Left lung (tissue), 10 donors: ENCODE measurements around the gene CALN1. TPM values are rescaled to one million over a fixed set of nuclear protein-coding genes. Genes with fewer than 3 reads are reported as not detected.

ENCODE experiments used
- ATAC-seq: fragments of 200-7000 bp; cut with Tn5 transposase; one replicate; pipeline ENCODE4 v1.9.1; 2020; ENCODE audit warnings: moderate library complexity
- DNase-seq, 4 donors: peaks; one replicate each; pipeline ENCODE4 v3.0.0-alpha.2; 2013 to 2020
- H3K27ac ChIP-seq, 2 donors: fragments of 200-600 bp; sonication (generic) in 1 of 2; one replicate each; pipeline versions ENCODE4 v1.5.0 to v1.8.0; 2020 to 2021
- H3K27me3 ChIP-seq, 2 donors: fragments of 200-600 bp; sonication (generic) in 1 of 2; one replicate each; pipeline versions ENCODE4 v1.5.0 to v1.8.0; 2020 to 2021
- H3K36me3 ChIP-seq, 2 donors: fragments of 200-600 bp; sonication (generic) in 1 of 2; one replicate each; pipeline versions ENCODE4 v1.5.0 to v1.8.0; 2020 to 2021
- H3K4me1 ChIP-seq, 2 donors: fragments of 200-600 bp; one replicate each; pipeline ENCODE4 v1.8.0; 2021
- H3K4me3 ChIP-seq, 2 donors: fragments of 200-600 bp; sonication (generic) in 1 of 2; one replicate each; pipeline versions ENCODE4 v1.5.0 to v1.8.0; 2020 to 2021; ENCODE audit warnings: mild to moderate bottlenecking in 1 of 2
- H3K9me3 ChIP-seq, 2 donors: fragments of 200-600 bp; sonication (generic) in 1 of 2; one replicate each; pipeline versions ENCODE4 v1.5.0 to v1.8.0; 2020 to 2021
- CTCF ChIP-seq, 2 donors: fragments of 200-600 bp; sonication (generic) in 1 of 2; IDR thresholded peaks; one replicate each; pipeline versions ENCODE4 v1.5.0 to v1.8.0; 2021; ENCODE audit warnings: antibody characterized with exemption in 2 of 2
- intact Hi-C, 2 donors: fragments of 100-400 bp; cut with DNase I; formaldehyde crosslinking; loops; one replicate each; pipeline versions ENCODE4 v1.11.2 to v1.14.2; 2022
- polyA plus RNA-seq, 6 donors: library from polyadenylated mRNA; unstranded; fragments of 120-200 nt; gene quantifications; one replicate each; pipeline ENCODE4 v1.2.1, GENCODE V29; 2013; ENCODE audit not compliant: insufficient read length in 6 of 6
- total RNA-seq, 2 donors: library from RNA; stranded (reverse); fragmentation: NEBNext Ultra II Directional; extraction: Animal tissue kit (Norgen Biotek cat#: 25700); gene quantifications; one replicate each; pipeline ENCODE4 v1.2.1, GENCODE V29; 2021
- donor health status: DM: no; HTN: yes; CAD: no.
- donor health status: DM: no; HTN: no; CAD: no.

Gene CALN1
- total and polyA plus RNA-seq, 8 donors: 0.10 to 0.52 (median 0.26) TPM; not detected in 2

GRCh38 chr7:72223351-72223750 lies 188.8 kb downstream of the CALN1 start:
- Histone ChIP-seq H3K27ac (no peak overlapping the region), H3K4me1 (no peaks in the 10 kb centered on the region), H3K9me3 (peaks cover 0 to 7% of the 10 kb centered on the region in 2 donors), H3K4me3 (no peak overlapping the region), H3K36me3 (no peaks in the 10 kb centered on the region), H3K27me3 (no peaks in the 10 kb centered on the region)
- ATAC-seq (no peak), DNase-seq (no peak)
- TF ChIP-seq CTCF (IDR thresholded peaks at IDR 0.05): no peak
- intact Hi-C loops: no loop called here

GRCh38 chr7:72222136-72222535 lies 190.0 kb downstream of the CALN1 start:
- Histone ChIP-seq H3K4me3 (no peak overlapping the region), H3K4me1 (no peaks in the 10 kb centered on the region), H3K36me3 (no peaks in the 10 kb centered on the region), H3K27me3 (no peaks in the 10 kb centered on the region), H3K27ac (no peak overlapping the region), H3K9me3 (peaks cover 0 to 7% of the 10 kb centered on the region in 2 donors)
- DNase-seq (no peak), ATAC-seq (no peak)
- intact Hi-C loops: no loop called here
- TF ChIP-seq CTCF (IDR thresholded peaks at IDR 0.05): no peak

GRCh38 chr7:72219500-72219899 lies 192.6 kb downstream of the CALN1 start:
- Histone ChIP-seq H3K4me3 (no peak overlapping the region), H3K27me3 (no peaks in the 10 kb centered on the region), H3K36me3 (no peaks in the 10 kb centered on the region), H3K27ac (no peak overlapping the region), H3K9me3 (peaks cover 0 to 7% of the 10 kb centered on the region in 2 donors), H3K4me1 (no peaks in the 10 kb centered on the region)
- DNase-seq (no peak), ATAC-seq (no peak)
- intact Hi-C loops: no loop called here
- no peak for TF ChIP-seq CTCF (IDR thresholded peaks at IDR 0.05)

GRCh38 chr7:72217151-72217550 lies 195.0 kb downstream of the CALN1 start:
- no peaks in the 10 kb centered on the region for H3K27me3 ChIP-seq
- H3K9me3 ChIP-seq: peaks cover 0 to 3% of the 10 kb centered on the region in 2 donors
- H3K27ac ChIP-seq: no peak overlapping the region
- no peak for DNase-seq
- H3K4me1 ChIP-seq: no peaks in the 10 kb centered on the region
- no peak overlapping the region for H3K4me3 ChIP-seq
- no peak for TF ChIP-seq CTCF (IDR thresholded peaks at IDR 0.05)
- intact Hi-C loops: no loop called here
- no peaks in the 10 kb centered on the region for H3K36me3 ChIP-seq
- ATAC-seq: no peak

- Histone ChIP-seq H3K27me3 (no peaks in the 10 kb centered on the region), H3K4me3 (no peak overlapping the region), H3K36me3 (no peaks in the 10 kb centered on the region), H3K27ac (no peak overlapping the region), H3K4me1 (no peaks in the 10 kb centered on the region), H3K9me3 (no peaks in the 10 kb centered on the region)
- DNase-seq: no peak
- ATAC-seq: no peak
- no peak for TF ChIP-seq CTCF (IDR thresholded peaks at IDR 0.05)
- intact Hi-C loops: no loop called here
These were observed 198.4 kb downstream of the CALN1 start for GRCh38 chr7:72213769-72214168.
